ENCODE results near the gene SLA2. TPM values are rescaled to one million over a fixed set of nuclear protein-coding genes. Genes with fewer than 3 reads are reported as not detected.

Gene SLA2
- total and polyA plus RNA-seq, 8 donors: 0.87 to 1.8 (median 1.1) TPM

DNA sequence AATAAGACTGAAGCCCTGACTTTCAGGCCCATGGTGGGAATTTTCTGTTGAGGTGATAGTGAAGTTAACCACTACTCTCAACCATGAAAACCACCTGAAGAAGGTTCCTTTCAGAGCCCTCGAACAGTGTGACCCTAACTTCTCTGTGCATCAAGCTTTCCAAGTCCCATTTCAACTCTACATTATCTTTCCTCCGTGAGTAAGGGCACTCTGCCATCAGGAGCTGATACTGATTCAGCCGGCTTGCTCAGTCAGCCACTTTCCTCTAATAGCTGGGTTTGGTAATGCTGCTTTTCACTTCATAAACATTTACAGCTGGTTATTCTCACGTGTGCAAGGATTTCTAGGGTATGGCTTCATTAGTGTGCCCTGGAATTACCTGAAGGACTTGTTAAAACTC lies 10.7 kb upstream of the SLA2 start:
- intact Hi-C loops (cut with DNase I): no loop called here
- no peak overlapping the region for H3K4me3 ChIP-seq
- ATAC-seq: no peak
- TF ChIP-seq, protein P1, sequence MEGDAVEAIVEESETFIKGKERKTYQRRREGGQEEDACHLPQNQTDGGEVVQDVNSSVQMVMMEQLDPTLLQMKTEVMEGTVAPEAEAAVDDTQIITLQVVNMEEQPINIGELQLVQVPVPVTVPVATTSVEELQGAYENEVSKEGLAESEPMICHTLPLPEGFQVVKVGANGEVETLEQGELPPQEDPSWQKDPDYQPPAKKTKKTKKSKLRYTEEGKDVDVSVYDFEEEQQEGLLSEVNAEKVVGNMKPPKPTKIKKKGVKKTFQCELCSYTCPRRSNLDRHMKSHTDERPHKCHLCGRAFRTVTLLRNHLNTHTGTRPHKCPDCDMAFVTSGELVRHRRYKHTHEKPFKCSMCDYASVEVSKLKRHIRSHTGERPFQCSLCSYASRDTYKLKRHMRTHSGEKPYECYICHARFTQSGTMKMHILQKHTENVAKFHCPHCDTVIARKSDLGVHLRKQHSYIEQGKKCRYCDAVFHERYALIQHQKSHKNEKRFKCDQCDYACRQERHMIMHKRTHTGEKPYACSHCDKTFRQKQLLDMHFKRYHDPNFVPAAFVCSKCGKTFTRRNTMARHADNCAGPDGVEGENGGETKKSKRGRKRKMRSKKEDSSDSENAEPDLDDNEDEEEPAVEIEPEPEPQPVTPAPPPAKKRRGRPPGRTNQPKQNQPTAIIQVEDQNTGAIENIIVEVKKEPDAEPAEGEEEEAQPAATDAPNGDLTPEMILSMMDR (IDR thresholded peaks at IDR 0.05): no peak
- H3K4me1 ChIP-seq: no peaks in the 10 kb centered on the region
- DNase-seq: no peak
- no peak overlapping the region for H3K27ac ChIP-seq
- H3K36me3 ChIP-seq: peaks cover 0 to 58% of the 10 kb centered on the region in 2 donors
- H3K27me3 ChIP-seq: no peaks in the 10 kb centered on the region
- H3K9me3 ChIP-seq: no peaks in the 10 kb centered on the region

DNA sequence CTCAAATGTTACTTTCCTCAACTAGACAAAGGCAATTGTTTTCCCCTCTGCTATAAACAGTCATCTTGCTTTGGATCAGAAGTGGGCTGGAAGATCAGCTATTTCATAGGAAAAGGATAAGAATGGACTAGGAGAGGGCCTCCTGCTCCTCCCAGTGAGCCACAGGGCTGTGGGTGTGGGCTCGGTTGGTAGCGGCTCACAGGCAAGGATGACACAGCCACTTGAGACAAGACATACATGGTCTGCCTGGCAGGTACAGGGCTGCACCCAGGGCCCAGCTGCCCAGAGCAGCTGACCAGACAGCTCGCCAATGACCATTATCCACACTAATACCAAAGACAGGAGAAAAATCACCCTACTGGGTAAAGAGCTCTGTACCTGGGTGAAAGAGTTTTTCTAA lies 9.0 kb upstream of the SLA2 start:
- TF ChIP-seq, protein P1 (IDR thresholded peaks at IDR 0.05): no peak
- intact Hi-C loops (cut with DNase I): no loop called here
- Histone ChIP-seq H3K4me1 (no peaks in the 10 kb centered on the region), H3K4me3 (no peak overlapping the region), H3K27me3 (no peaks in the 10 kb centered on the region), H3K9me3 (no peaks in the 10 kb centered on the region), H3K36me3 (peaks cover 0 to 60% of the 10 kb centered on the region in 2 donors), H3K27ac (no peak overlapping the region)
- ATAC-seq: no peak
- DNase-seq: no peak

DNA sequence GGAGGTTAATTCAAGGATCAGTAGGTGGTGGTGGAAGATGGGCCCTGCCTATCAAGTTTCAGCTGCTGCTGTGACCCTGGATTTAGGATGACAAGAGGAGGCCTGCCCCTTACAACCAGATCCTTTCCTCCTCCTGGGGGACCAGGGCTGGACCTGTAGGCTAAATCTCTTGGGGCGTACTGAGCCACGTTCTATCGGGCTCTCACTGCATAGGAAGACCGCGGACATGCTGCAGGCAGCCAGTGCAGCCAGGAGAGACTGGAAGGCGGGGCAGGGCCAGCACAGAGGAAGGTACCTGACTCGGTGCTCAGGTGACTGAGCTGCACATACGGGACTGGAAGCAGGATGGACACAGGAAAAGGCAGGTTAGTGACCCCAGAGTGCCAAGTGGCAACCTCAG lies 8.5 kb upstream of the SLA2 start:
- peaks cover 0 to 55% of the 10 kb centered on the region in 2 donors for H3K36me3 ChIP-seq
- ATAC-seq (no peak), DNase-seq (no peak)
- no peaks in the 10 kb centered on the region for H3K27me3 ChIP-seq
- TF ChIP-seq, protein P1 (IDR thresholded peaks at IDR 0.05): no peak
- intact Hi-C loops (cut with DNase I): no loop called here
- H3K4me3 ChIP-seq: no peak overlapping the region
- no peaks in the 10 kb centered on the region for H3K4me1 ChIP-seq
- H3K9me3 ChIP-seq: no peaks in the 10 kb centered on the region
- H3K27ac ChIP-seq: no peak overlapping the region

DNA sequence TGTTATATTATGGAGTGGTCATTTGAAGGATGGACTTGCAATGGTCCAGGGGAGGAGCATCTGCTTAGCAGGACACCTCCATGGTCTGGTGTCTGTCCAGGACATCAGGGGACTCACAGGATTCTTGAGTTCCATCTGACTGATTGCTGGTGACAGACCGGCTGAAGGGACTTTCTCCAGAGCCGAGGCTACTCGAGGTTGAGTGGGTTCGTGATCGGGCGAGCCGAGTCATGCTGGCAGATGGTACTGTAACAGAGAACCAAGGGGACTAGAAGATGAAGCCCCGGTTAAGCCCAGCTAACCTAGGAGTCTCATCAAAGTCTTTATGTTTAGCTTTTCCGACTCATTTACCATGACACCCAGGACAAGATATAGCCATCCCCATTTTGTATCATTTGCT lies 7.5 kb upstream of the SLA2 start:
- H3K36me3 ChIP-seq: peaks cover 0 to 53% of the 10 kb centered on the region in 2 donors

DNA sequence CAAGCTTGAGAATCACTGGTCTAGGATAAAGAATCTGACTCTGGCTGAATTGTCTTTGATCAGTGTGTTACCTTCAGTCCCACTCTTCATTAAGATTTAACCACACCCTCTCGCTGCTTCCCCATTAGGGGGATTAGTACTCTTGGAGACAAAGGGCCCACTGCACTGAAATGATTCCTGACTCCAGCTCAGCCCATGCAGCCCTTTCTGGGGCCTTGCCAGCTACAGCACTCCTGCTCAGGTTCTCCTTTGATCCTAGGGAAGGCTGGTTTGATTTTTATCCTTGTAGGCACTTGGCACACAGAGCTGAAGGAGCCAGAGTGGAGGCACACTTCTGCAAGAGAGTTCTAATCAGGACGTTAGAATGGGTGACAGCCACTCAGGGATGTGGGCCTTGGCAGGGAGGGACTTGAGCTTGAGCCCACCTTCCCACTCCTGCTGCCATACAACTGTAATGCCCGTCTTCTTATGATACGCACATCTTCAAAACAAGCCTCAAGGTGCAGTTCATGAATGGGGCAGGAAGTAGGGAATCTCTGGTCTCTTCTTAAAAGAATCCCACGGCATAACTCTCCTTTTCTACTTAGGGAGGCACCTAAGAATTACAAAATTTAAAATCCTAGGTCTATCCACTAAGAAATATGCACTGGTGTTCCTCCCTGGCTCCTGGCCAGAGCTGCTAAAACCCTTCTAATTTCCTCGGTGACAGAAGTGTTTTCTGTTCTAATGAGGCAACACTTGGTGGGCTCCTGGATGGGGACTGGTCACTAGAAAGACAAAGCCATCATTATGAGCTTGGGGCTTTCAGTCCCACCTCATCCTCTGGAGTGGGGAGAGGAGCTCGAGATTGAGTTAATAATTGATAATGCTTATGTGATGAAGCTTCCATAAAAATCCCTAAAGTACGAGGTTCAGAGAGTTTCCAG lies 1.5 kb upstream of the SLA2 start:
- Histone ChIP-seq H3K27ac (no peak overlapping the region), H3K4me1 (peaks cover 0 to 6% of the 10 kb centered on the region in 2 donors), H3K4me3 (no peak overlapping the region), H3K36me3 (peaks cover 0 to 13% of the 10 kb centered on the region in 2 donors), H3K9me3 (no peaks in the 10 kb centered on the region), H3K27me3 (no peaks in the 10 kb centered on the region)
- TF ChIP-seq, protein P1 (IDR thresholded peaks at IDR 0.05): no peak
- ATAC-seq (no peak), DNase-seq (peak in 1 of 4 donors; percentile 59)
- intact Hi-C loops (cut with DNase I): no loop called here

More for the DNA sequence above, 7.5 kb upstream of the SLA2 start:
- DNase-seq: no peak
- H3K9me3 ChIP-seq: no peaks in the 10 kb centered on the region
- no peak overlapping the region for H3K4me3 ChIP-seq
- H3K4me1 ChIP-seq: no peaks in the 10 kb centered on the region
- TF ChIP-seq, protein P1 (IDR thresholded peaks at IDR 0.05): no peak
- ATAC-seq: no peak
- no peaks in the 10 kb centered on the region for H3K27me3 ChIP-seq
- intact Hi-C loops (cut with DNase I): no loop called here
- H3K27ac ChIP-seq: no peak overlapping the region
